NCI-H2196 (cell line): ENCODE measurements around the gene CDC23.
"Not testable (repeated sequence)": the region's sequence is repeated elsewhere in the genome, so short reads cannot be mapped to it uniquely, and the experiment has no call there.

Source experiments
- DNase-seq: peaks from one replicate; lab custom pipeline; 2025; ENCODE audit not compliant: unreplicated experiment; lab: John Stamatoyannopoulos, UW

Gene CDC23

GRCh38 chr5:138223532-138223931 is 10.4 kb upstream of the CDC23 start:
- DNase-seq = no peak

GRCh38 chr5:138216799-138217198 is 3.7 kb upstream of the CDC23 start:
- no peak for DNase-seq

- DNase-seq = no peak
Observed at GRCh38 chr5:138212828-138213160, 329 bp downstream of the CDC23 start.

GRCh38 chr5:138210985-138211384 is 2.1 kb downstream of the CDC23 start:
- DNase-seq = no peak

GRCh38 chr5:138193859-138194258 is 19.3 kb downstream of the CDC23 start:
- DNase-seq = not testable (repeated sequence)

GRCh38 chr5:138192826-138193225 is 20.3 kb downstream of the CDC23 start:
- no peak for DNase-seq

GRCh38 chr5:138188626-138189025 is 24.5 kb downstream of the CDC23 start:
- DNase-seq = no peak

- DNase-seq = no peak
Observed at GRCh38 chr5:138186002-138186447, 27.1 kb downstream of the CDC23 start.

GRCh38 chr5:138182808-138183207 is 30.3 kb downstream of the CDC23 start:
- no peak for DNase-seq

- DNase-seq = no peak
Observed at GRCh38 chr5:138180841-138181240, 32.3 kb downstream of the CDC23 start.

- DNase-seq = peak; percentile 69
Observed at GRCh38 chr5:138180183-138180782, 32.8 kb downstream of the CDC23 start.

- no peak for DNase-seq
Observed at GRCh38 chr5:138179277-138179857, 33.8 kb downstream of the CDC23 start.

- peak; percentile 94 for DNase-seq
Observed at GRCh38 chr5:138178516-138179276, 34.4 kb downstream of the CDC23 start, which contains the start of the genes BRD8 and KIF20A. Gene BRD8, minus strand, starts transcription at chr5:138178630. Its CDS starts 16 bp downstream, at chr5:138178614. Gene KIF20A, plus strand, starts transcription at chr5:138179112. Its CDS starts 569 bp downstream, at chr5:138179681.

GRCh38 chr5:138177941-138178515 is 35.1 kb downstream of the CDC23 start:
- peak; percentile 30 for DNase-seq

- no peak for DNase-seq
Observed at GRCh38 chr5:138170299-138170698, 42.8 kb downstream of the CDC23 start.

- DNase-seq = no peak
Observed at GRCh38 chr5:138169124-138169523, 44.0 kb downstream of the CDC23 start.

- no peak for DNase-seq
Observed at GRCh38 chr5:138163721-138164120, 49.4 kb downstream of the CDC23 start.

GRCh38 chr5:138160706-138161105 is 52.4 kb downstream of the CDC23 start:
- no peak for DNase-seq

- DNase-seq = no peak
Observed at GRCh38 chr5:138159666-138160065, 53.5 kb downstream of the CDC23 start.

- DNase-seq = no peak
Observed at GRCh38 chr5:138157626-138158025, 55.5 kb downstream of the CDC23 start.

GRCh38 chr5:138155977-138156376 is 57.1 kb downstream of the CDC23 start:
- DNase-seq = not testable (repeated sequence)

GRCh38 chr5:138149530-138149929 is 63.6 kb downstream of the CDC23 start:
- DNase-seq = no peak
